ENCODE results near the gene TNFRSF19.
A peak's percentile ranks its signal among the peaks of the same experiment; 100 is the strongest.

Gene TNFRSF19

GRCh38 chr13:23608701-23609413 is 38.6 kb downstream of the TNFRSF19 start:
- DNase-seq, result peak; percentile 51

DNA sequence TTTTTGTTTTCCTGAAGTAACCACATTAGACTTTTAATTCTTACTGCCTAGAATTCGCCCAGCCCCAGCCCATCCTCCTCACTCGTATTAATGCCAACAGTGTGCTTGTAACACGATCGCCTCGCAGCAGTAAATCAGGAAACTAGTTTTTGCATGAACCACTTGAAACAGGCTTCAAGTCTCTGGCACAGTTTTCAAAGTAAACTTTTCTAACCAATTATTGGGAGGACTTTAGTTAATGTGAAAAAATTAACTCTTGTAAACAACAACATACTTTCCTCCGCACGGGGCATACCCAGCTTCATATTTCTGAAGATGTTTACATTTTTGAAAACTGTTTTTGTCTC is 39.2 kb downstream of the TNFRSF19 start:
- DNase-seq, result peak; percentile 56

DNA sequence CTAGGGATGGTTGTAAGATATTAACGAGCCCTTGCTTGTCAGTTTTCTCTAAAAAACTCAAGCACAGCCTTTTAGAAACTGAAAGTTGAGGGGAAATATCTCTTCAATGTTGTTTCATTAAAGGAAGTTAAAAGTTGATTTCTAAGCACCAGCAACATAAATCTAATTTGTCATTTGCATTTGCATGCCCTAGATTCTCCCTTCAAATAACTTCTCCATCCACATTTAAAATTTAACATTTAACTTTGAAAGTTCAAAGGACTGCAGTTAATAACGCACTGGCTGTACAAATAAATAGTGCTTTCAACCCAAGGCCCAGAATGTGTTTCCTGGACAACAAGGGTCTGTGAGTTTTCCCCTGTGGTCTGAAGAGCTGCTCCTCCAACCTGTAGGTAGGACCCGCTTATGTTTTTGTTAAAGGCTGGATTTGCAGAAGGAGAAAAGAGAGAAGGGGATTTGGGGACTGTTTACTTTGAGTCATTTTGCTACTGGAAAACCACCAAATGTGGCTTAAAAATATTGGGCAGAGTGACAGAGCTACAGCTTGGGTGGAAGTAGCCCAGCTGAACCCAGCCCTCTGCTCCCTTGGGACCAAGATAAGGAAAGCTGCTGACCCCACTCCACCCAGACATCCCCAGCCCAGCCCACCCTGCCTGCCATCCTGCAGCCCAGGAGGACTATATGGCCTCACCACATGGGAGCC is 39.8 kb downstream of the TNFRSF19 start:
- no peak for DNase-seq

DNA sequence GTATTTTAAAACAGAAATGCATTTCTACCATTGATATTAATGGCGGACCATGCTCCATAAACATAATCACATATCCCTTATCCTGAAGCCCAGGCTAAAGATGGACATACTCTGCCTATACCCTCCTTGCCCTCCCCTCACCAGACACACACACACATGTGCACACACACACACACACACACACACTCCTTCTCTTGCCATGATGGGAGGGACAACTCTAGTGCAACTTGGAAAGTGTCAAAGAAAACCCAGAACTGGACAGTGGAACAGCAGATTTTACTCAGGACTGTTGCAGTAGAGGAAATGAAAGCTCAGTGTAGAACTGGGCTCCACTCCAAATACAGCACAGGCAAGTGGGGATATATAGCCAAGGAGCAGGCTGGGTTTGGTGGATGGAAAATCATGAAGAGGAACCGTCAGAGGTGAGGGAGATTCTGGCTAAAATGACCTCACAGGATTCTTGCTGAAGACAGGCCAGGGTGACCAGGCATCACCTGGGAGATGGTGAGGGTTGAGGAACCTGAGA is 40.8 kb downstream of the TNFRSF19 start:
- DNase-seq, result peak; percentile 49

- no peak for DNase-seq
Observed at GRCh38 chr13:23612182-23612581, 42.0 kb downstream of the TNFRSF19 start.

- no peak for DNase-seq
Observed at GRCh38 chr13:23612731-23613130, 42.5 kb downstream of the TNFRSF19 start.

GRCh38 chr13:23613596-23613995 is 43.4 kb downstream of the TNFRSF19 start:
- DNase-seq, result peak; percentile 41

DNA sequence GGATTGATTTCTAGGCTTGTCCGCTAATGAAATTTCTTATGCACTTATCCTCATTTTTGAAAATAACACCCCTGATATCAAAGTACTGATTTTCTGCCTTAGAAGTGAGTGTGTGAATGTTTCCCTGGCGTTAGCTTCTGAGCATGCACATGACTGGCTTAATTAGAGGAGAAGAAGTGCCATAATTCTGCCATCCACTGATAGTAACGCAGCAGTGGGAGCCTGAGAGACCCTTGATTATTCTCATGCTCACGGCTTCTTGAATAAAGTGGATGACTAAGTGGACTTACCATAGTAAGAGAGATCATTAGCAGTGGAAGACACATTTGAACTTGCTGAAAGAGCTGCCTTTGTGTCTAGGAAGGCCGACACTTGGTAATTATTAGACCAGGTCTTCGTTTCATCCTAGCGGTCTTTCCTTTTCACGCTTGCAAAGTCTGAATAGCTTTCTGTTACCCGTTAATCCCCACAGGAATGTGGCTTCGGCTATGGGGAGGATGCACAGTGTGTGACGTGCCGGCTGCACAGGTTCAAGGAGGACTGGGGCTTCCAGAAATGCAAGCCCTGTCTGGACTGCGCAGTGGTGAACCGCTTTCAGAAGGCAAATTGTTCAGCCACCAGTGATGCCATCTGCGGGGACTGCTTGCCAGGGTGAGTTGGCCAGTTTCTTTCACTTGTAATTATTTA is 45.3 kb downstream of the TNFRSF19 start:
- DNase-seq, result no peak

GRCh38 chr13:23616228-23616627 is 46.0 kb downstream of the TNFRSF19 start:
- DNase-seq, result no peak

DNA sequence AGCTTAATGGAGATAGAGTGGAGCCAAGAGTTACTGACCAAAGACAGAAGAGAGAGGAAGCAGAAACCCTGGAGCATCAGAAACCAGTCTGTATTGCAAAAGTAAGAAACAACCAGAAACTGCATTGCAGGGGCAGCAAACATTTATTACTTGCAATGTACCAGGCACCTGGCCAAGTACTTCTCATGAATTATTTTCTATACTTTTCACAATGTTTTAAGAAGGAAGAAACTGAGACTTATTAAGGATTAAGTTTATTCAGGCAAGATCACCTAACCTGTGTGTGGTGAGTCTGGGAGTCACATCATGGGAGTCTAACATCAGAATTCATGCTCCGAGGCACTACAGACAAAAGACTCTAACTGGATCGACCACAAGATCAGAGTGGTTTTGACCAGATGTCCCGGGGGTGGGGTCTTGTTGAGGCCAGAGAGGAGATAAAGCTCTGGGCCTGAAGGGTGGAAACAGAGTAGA is 47.4 kb downstream of the TNFRSF19 start:
- no peak for DNase-seq

GRCh38 chr13:23618341-23618740 is 48.1 kb downstream of the TNFRSF19 start:
- DNase-seq, result no peak

- no peak for DNase-seq
Observed at GRCh38 chr13:23619068-23619855, 49.0 kb downstream of the TNFRSF19 start.

DNA sequence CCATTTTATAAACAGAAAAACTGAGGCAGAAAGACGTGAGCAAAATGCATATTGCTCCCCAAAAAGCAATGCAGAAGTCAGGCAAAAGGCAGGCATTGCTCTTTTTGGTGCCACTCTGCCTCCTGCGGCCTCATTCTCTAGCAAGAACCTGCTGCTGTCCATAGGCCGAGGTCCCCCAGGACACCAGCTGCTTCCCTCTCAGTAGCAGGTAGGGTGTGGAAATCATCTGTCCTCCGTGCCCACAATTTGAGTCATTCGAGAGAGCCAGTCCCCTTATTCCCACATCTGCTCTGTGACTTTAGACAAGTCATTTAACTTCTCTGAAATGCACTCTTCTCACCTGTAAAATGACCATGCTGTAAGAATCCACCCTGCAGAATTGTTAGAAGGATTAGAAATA is 50.0 kb downstream of the TNFRSF19 start:
- no peak for DNase-seq

DNA sequence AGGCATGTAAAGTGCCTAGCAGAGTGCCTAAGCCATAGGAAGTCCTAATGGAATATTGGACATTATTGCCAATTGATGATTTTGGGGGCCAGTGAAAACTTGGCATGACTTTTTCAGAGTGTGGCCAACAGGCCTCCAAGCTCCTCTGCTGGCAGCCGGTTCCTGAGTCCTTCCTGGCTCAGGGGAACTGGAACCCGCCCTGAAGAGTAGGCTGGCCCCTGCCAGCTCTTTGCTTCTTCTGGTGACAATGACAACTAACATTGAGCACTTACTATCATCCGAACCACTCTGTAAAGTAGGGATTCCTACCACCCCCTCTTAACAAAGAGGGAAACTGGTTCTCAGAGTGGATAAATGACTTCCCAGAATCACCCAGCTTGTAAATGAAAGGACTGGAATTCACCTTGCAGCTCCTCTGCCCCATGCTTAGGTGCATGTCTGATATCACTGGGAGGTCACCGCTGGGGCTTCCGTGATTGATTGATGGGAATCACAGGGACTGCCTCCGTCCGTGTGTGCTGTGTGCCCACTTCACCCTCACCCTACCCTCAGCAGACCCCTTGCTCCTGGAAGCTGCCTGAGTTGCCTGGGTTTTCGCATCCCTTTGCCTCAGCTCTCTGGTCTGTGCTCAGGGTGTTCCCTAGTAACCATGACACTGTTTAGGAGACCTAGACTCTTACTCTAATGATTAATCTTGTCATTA is 50.6 kb downstream of the TNFRSF19 start:
- DNase-seq, result no peak

GRCh38 chr13:23621316-23621645 is 51.1 kb downstream of the TNFRSF19 start:
- DNase-seq, result no peak

- no peak for DNase-seq
Observed at GRCh38 chr13:23622985-23623384, 52.8 kb downstream of the TNFRSF19 start.

DNA sequence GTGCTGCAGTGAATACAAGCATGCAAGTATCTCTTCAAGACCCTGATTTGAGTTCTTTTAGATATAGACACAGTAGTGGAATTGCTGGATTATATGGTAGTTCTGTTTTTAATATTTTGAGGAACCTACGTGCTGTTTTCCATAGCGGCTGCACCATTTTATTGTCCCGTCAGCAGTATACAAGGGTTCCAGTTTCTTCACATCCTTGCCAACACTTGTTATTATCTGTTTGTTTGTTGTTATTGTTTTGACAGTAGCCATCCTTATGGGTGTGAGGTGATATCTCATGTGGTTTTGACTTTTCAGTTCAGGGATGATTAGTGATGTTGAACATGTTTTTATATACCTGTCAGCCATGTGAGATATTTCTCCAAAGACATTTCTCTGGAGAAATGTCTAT is 53.2 kb downstream of the TNFRSF19 start:
- no peak for DNase-seq

GRCh38 chr13:23626700-23627099 is 56.5 kb downstream of the TNFRSF19 start:
- DNase-seq, result no peak

GRCh38 chr13:23627410-23627809 is 57.2 kb downstream of the TNFRSF19 start:
- DNase-seq, result no peak

- DNase-seq, result no peak
Observed at GRCh38 chr13:23628250-23628649, 58.0 kb downstream of the TNFRSF19 start.

- DNase-seq, result no peak
Observed at GRCh38 chr13:23628765-23629565, 58.8 kb downstream of the TNFRSF19 start.

All from right hindlimb (tissue), 1 donor.